HG03139 (cell line): Measurements from ENCODE around the gene CERS3.

Source experiments
- ATAC-seq: cut with Tn5 transposase; IDR thresholded peaks from one replicate; pipeline ENCODE4 v1.9.1; 2021; ENCODE audit not compliant: unreplicated experiment

The CERS3 gene

DNA sequence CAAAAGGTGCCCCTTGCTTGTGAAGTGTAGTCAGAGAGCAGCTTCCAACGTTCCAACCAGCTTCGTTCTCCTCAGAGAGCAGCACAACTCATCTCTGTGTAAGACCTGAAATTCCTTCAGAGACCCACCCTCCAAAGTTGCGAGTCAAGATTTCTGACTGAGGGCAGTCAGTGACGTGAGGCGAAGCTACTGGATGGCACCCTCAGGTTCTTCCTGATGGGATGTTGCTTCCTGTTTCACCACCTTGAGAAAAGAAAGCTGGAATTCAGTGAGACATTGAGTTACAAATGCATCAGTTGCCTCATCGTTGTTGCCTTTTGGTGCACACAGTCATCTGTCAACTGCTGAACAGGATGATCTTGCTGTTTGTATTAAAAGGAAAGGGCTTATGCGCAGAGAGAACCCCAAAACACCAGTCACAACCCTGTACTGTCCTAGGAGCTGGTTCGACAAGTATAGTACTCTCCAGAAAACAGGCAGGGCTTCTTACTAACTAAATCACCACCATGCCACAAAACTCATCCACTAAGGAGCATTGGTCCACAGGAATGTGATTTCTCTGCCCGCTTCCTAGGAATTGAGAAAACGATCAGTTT, at the start of gene CERS3:
Gene CERS3 (minus strand): TSS at position 118 of the 596 bp plus-strand sequence. CDS start 27,101 bp downstream, outside the sequence.
- no peak for ATAC-seq

DNA sequence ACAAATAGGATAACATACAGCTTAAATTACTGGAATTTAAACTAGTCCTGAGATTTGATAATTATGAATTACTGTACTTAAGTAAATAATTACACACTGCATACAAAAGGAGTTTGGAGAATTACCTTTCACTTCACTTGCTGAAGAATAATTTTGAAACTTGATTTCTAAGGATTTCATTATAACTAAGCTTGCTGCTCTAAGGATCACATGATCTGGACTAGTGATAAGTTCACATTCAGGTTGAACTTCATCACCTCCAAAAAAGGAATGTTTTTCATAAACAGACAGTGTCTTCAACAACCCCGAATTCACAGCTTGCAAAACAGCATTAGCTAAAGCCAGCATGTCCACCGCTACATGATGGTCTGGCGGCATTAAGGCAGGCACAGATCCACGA, 44.8 kb upstream of the CERS3 start:
- ATAC-seq: no peak

DNA sequence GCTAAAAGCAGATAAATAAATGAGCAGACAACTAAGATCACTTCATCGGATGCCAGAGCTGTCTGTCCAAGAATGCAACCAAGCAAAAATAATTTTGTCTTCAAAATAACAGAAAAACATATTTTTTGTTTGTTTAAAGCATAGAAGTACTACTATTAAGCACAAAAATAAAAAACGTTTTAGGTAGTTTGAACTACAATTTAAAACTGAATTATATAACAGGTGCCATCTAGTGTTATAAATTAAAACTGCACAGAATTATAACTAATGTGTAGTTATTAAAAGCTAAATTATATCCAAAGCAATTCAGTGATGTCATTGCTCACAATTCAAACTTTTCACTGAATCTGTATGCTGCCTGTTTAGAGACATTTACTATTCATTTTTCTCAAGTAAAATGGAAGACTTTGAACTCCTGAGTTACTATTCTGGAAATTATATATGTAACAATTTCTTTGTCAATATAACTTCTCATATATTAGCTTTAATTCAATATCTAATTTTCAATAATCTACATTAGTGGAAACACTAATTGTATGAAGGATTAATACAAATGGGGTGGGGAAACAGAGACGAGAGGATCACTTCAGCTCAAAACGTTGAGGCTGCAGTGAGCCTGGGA, 43.7 kb upstream of the CERS3 start:
- ATAC-seq: no peak

DNA sequence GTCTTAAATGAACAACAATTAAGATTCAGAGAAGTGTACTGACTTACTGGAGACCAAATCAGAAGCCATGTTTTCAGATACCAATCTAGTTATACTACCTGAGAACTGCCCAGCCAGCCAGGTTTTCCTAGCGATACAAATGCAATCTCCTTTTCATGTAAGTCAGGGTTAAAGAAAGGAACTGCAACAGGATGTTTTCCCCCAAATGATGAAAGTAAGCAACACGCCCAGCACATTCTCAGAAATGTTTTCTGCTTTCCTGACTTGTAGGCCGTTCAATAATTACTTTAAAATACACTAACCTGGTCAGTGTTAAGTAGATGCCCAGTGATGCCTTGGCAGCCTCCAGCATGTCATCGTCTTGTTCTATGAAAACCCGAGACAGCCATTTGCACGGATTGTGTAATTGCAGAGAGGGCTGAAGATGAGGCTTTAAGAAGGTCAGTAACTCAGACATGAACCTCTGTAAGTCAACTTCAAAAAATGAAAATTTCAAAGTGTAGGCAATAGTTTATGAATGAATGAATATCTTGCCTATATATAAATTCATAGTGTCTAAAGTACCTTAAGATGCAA, 42.9 kb upstream of the CERS3 start:
- no peak for ATAC-seq

DNA sequence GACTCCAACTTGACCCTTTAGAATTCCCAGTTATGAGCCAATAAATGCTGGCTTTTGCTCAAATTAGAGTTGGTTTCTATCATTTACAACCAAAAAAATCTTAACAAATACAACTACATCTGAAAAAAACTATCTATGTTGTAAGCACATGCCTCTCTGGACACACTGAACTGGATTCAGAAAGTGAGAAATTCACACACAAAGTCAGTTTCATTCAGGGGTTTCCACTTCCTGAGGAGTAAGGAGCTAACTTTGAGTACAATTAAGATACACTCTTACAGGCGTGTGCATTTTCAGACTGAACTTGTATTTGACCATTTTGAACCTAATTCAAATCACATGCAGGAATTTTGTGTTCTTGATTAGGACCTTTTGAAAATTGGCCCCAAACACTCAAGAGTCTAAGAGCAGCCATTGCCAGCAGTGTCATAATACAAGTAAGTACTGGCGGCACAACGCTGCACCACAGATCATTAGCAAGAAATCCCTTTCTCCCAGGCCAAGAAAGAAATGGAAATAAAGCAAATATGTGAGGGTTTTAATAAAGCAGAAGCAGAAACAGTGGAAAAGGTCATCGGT, 42.1 kb upstream of the CERS3 start:
- peak; percentile 64 for ATAC-seq

DNA sequence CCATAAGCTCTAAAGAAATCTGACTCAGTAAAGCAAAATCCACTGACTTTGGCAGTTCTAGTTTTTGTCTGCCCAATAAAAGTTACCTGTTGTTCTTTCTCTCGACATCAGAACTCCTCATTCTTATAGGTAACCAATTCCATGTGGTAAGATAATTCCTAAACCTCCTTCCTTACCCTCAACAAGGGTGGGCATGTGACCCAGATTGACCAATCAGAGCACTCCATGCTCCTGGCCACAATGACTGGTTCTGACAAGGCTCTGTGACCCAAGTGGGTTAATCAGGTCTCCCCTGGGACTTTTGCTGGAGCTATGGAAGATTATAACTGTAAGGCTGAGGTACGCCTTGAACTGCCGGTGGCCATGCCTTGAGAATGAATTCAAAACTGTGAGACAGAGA, 41.5 kb upstream of the CERS3 start:
- no peak for ATAC-seq

DNA sequence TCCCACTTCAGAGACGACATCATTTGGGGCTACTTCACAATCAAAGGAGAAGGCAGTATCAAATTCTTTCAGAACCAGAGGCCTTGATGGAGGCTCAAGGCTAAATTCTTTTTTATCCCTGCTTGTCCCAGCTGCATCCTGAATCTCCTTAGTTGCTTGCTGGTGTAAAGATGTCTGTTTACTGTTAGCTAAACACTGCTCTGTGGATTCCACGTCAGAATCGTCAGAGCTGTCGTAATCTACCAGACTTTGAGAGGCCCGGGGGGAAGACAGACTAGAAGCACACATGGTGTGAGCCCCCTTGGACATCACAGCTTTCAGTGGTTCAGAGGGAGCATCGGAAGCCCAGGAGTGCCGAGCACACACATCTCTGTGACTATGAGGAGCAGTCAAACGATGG, 40.6 kb upstream of the CERS3 start:
- no peak for ATAC-seq

DNA sequence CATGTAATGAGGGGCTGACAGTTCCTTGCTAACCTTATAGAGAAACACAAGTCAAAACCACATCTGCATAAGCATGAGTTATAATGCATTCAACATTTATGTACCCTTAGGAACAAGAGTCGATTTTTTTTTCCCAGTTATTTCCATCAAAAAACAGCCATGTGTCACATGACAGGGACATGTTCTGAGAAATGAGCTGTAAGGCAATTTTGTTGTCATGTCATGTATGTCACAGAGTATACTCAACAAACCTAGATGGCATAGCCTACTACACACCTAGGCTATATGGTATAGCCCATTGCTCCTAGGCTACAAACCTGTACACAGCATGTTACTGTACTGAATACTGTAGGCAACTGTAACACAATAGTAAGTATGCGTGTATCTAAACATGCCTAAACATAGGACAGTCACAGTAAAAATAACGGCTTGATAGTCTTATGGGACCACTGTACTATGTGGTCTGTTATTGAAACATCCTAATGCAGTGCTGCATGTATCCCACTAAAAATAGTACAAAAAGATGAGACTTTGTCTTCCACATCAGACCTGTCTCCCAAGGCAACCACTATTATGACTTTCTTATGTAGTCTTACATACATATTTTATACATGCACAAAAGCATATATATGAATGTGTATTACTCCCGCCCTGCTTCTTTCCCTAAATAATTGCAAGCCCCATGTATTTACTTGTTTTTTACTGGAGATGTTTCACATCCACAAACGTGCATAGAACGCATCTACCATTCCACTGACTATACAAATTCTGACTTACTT, 38.3 kb upstream of the CERS3 start:
- no peak for ATAC-seq

DNA sequence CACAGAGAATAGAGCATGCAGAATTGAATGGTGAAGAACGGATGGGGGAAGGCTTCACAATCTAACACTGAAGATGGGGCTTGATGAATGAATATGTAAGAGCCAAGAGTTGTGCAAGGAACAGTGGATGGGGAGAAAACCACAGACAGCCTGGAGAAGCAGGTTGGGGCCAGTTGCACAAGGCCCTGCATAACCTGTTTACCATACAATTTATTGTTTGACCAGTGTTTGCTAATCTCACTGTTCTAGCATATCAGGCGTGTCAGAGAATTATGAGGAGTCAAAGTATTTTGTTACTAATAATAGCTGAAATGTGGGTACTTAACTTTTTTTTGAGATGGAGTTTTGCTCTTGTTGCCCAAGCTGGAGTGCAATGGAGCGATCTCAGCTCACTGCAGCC, 36.8 kb upstream of the CERS3 start:
- ATAC-seq: no peak

DNA sequence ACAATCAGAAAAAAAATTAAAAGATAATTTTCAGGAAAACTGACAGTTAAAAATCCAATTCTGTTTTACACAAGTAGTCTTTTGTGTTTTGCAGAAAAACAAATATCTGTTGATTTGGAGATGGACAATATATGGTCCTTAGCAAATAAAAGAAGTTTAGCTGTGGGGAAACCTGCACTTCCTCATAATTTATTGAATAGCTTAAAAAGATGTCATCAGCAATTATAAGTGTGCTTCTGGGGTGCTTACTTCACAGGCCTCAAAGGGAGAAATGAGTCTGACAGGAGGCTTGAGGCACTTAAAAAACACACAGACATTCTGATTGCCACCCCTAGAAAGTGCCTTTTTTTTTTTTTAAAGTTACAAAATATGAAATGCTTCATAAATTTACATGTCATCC, 31.6 kb upstream of the CERS3 start:
- no peak for ATAC-seq

DNA sequence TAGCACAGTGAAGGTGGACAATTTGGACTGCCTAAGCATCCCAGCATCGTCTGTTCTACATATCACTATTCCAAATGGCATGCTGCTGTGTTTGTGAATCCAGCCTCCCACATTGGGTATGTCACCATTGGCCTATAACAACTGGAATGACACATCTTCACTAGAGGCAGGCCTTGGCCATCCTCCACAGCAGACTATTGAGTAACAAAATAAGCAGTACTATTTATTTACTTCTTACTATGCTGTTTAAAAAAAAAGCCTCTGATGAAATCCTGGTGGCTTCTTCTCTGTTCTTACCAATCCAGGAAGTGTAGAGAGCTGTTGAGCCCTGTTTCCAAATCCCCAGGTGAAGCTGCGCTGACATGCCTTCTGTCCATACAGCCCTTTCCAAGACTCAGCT, 30.6 kb upstream of the CERS3 start:
- no peak for ATAC-seq

DNA sequence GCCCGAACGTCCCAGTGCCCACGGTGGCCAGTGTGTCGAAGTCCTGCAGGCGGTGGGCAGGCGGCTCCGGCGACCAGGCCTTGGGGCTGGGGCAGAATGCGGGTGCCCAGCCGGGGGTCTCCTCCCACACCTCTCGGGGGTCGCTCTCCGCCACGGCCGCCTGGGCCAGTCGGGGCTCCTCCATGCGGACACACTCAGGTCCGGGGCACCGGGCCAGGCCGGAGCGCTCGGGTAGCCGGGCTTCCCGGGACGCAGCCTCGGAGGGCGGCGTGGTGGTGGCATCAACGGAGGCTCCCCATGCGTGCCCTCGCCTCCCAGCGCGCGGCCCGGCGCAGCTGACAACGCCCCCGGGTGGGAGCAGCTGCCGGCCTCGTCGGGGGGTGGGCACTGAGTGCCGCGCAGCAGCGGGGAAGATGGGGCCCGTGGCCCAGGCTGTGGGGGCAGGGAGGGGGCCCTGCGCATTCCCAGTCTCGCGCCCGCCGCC, 30.1 kb upstream of the CERS3 start:
- ATAC-seq: no peak

DNA sequence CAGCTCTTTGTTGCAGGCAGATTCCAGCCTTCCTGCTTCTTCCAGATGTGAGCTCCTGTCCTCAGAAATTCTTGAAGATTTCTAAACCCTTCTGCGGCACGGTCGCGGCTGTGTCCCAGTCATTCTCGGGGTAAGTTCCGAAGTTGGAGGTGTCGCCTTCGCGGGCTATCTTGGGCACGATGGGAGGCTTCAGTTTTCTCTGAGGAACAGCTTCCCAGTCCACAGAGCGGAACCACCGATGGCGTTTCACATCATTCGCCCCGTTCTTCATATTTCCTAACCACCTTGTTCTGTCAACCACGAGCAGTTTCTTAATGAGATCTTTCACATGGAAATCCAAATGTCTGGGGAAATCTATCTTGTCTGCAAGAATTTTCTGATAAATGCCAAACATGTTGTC, 24.7 kb upstream of the CERS3 start:
- no peak for ATAC-seq

DNA sequence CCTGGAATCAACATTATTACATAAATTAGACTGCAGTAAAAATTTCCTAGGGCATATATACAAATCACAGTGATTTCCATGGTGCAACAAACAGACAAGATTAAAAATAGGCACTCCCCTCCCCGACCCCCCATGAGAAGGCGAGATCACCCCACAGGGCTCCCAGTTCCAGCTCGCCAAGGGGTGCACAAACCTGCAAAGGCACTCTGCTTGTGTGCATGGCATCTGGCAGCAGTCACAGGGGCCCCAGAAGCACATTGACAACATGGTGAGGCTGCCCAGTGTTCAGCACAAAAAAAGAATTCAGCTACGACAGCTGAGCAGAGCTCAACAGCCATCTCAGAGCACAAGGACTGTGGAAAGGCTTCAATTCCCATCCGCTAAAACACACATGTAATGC, 19.2 kb upstream of the CERS3 start:
- no peak for ATAC-seq

DNA sequence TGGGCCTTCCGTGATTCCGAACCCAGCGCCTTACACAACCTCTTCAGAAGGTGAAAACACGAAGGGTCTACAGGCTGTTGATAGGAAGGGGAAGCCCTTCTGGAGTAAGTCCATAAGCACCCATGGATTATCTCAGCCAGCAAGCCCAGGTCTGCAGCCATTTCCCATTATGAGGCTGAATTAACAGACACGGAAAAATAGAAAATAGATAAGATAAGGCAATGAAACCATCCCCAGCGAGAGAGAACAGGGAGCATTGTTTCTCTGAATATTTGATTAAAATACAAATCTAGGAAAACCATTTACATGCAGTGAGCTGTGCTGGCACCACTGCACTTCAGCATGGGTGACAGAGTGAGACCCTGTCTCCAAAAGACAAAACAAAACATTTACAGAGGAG, 16.2 kb upstream of the CERS3 start:
- no peak for ATAC-seq

DNA sequence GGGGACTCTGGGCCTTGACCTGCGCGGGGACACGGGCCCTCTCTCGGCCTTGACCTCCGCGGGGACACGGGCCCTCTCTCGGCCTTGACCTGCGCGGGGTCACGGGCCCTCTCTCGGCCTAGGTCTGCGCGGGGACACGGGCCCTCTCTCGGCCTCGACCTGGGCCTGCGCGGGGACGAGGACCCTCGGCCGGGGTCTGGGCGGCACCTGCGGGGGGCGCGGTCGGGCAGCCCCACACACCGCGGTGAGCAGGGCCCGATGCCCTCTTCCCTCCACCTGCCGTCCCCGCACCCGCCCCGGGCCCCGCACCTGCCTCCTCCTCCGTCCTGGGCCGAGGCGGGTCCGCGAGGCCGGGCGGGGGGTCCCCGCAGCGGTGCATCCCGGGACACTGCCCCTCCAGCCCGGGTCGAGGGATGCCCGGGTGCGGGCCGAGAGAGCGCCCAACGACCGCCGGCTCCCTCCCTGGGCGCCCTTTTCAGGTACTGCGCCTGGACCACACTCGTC, 15.6 kb upstream of the CERS3 start:
- ATAC-seq: no peak

DNA sequence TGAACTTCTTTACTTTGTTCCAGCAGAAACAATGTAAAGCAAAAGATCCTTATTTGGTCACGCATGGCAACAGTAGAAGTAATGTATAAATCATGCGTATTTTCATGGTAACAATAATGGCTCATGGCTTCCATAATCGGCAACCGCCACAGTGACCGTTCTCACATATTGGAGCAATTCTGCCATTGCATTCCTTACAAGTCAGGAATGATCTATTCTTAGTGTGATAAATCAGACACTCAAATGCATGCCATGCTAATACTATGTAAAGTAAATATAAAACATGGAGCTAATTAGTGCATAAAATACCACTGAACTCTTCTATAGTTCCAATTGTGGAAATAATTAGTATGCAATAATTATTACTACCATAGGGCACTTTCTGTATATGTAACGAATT, 13.5 kb upstream of the CERS3 start:
- ATAC-seq: no peak

DNA sequence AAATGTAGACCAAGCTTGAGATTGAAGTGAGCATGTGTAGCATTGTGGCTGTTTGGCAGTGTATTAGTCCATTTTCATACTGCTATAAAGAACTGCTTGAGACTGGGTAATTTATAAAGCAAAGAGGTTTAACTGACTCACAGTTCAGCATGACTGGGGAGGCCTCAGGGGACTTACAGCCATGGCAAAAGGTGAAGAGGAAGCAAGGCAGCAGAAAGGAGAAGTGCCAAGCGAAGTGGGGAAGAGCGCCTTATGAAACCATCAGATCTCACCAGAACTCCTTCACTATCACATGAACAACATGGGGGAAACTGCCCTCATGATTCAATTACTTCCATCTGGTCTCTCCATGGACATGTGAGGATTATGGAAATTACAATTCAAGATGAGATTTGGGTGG, 8.6 kb upstream of the CERS3 start:
- ATAC-seq: peak; percentile 78

DNA sequence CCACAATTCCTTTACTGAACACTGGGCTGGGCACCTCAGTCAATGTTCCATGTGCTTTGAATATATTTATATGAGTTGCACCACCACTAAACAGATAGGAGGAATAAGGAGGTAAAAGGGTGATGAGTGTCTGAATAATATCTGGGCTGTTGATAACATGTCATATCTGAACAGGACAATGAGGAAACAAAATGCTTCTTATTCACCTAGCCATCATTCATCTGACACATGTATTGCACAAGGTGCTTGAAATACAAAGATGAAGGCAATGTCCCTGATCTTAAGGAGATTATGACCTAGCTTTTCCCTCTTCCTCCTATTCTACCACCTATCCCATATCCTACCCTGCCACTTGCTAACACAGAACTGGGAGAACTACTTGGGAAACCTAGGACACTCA, 8.0 kb upstream of the CERS3 start:
- no peak for ATAC-seq

DNA sequence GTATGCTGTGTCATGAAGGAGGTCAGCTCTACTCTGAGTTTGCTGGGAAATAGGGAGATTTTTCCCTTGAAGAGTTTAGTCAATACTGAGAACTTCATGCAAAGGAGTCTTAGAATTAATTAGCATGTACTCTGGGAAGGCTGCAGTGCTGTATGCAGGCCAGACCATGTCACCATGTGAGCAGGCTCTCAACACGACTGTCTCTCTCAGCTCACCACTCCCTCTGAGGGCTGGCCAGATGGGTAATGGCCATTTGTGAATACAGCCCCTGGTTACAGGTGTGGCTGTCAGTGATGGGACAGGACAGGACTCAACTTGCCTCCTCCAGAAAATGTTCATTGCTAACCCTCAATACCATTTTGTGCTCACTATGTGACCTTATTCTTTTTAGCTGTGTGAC, 5.1 kb upstream of the CERS3 start:
- ATAC-seq: no peak

DNA sequence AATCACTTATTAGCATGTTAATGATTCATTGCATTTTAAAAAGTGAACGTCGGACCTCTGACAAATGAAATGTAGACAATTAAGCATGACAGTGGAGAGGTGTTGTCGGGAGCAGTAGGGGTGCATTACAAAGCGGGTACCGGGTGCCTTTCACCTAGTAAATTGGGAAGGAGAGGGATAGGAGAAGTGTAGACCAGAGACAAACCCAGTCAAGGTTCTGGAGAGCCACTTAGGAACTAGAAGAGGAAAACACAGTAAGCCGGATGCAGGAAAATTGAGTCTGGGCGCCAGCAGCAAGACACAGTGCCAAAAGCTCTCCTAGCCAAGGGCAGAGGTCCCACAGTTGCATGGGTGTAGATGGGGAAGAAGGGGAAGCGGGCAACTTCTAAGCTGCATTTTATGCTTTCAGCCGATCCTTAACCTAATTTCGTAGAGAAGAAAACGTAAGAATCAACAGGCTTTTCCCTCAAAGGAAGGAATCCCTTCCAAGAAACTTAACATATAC, 3.1 kb upstream of the CERS3 start:
- no peak for ATAC-seq
